ENCODE results near the gene SCAF4. TPM values are rescaled to one million over a fixed set of nuclear protein-coding genes. Genes with fewer than 3 reads are reported as not detected.

Gene SCAF4
- total and polyA plus RNA-seq, 2 of the 8 experiments (the other 6 are each of a cell fraction or from before 2014, with no cell fraction given), result 28.9 to 55.1 TPM

DNA sequence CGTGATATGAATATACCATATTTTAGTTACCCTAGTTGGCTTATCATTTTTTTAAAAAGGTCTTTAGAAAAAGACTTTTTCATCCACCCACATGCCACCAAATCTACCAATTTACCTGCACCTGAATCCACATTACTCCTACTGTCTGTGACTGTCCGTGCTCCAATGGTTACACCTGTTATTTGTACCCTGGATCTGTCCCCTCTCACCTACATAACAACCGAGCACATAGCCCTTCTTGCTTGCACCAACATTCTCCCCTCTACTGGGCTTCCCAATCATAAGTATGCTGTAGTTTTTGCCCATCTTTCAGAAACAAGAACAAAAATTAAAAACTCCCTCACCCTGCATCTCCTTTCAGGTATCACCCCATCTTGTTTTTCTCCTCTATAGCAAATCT lies 54.9 kb downstream of the SCAF4 start:
- Histone ChIP-seq H3K23ac (ENCODE audit: insufficient read length) (no peak overlapping the region), H3K79me2 (ENCODE audit: control insufficient read depth in 1 of 2, insufficient read depth in 2 of 2, low read length in 2 of 2) (no peaks in the 10 kb centered on the region), H3K9me3 (ENCODE audit: insufficient read depth in 2 of 2, low read depth in 1 of 2, low read length in 1 of 2) (no peaks in the 10 kb centered on the region), H3K36me3 (ENCODE audit: control insufficient read depth in 2 of 4, insufficient read depth in 4 of 4, low read length in 3 of 4) (peaks cover 0 to 37% (median 2%) of the 10 kb centered on the region in 4 experiments; a peak in 3 of 8 replicates), H3K23me2 (ENCODE audit: low read depth, low read length) (no peaks in the 10 kb centered on the region), H2AK5ac (ENCODE audit: low read depth, low read length) (no peak overlapping the region), H2BK12ac (ENCODE audit: low read depth, low read length) (no peak overlapping the region), H2AFZ (ENCODE audit: low read length) (no peak overlapping the region), H3K9ac (replicated peaks in 1 of 4; ENCODE audit: extremely low read depth in 1 of 4, low read depth in 3 of 4, low read length in 3 of 4) (no peak overlapping the region), H4K20me1 (replicated peaks in 1 of 2; ENCODE audit: control insufficient read depth in 1 of 2, insufficient read depth in 2 of 2, low read length in 2 of 2) (peaks cover 0 to 2% of the 10 kb centered on the region in 2 experiments), H2BK15ac (ENCODE audit: low read length) (no peak overlapping the region), H3K4me2 (ENCODE audit: insufficient read depth in 1 of 2, low read depth in 2 of 2, low read length in 2 of 2) (no peak overlapping the region), H3K27me3 (replicated peaks in 1 of 4; ENCODE audit: control insufficient read depth in 3 of 4, extremely low read depth in 1 of 4, insufficient read depth in 3 of 4, low read length in 3 of 4) (no peaks in the 10 kb centered on the region), H3K18ac (ENCODE audit: extremely low read depth, low read length) (no peak overlapping the region), H3K27ac (ENCODE audit: low read depth, low read length) (no peak overlapping the region), H4K5ac (ENCODE audit: insufficient read length, low read depth, low read length) (no peak overlapping the region), H2BK5ac (ENCODE audit: low read depth, low read length) (no peak overlapping the region), H3K4me3 (ENCODE audit: extremely low read depth in 1 of 4, insufficient read depth in 2 of 4, low read depth in 3 of 4, low read length in 4 of 4) (no peak overlapping the region), H3K14ac (ENCODE audit: insufficient read length) (no peak overlapping the region), H3K4me1 (replicated peaks in 1 of 4; ENCODE audit: control insufficient read depth in 3 of 4, insufficient read depth in 4 of 4, low read length in 3 of 4) (no peaks in the 10 kb centered on the region; a peak in 1 of 7 replicates), H3K4ac (replicated peaks; ENCODE audit: insufficient read length, low read depth, low read length) (no peak overlapping the region), H2BK120ac (replicated peaks; ENCODE audit: low read depth, low read length) (no peak overlapping the region), H4K8ac (ENCODE audit: extremely low read depth, insufficient read depth, low read length) (no peak overlapping the region), H2BK20ac (ENCODE audit: low read length) (no peak overlapping the region), H4K91ac (replicated peaks; ENCODE audit: insufficient read length, low read length) (no peak overlapping the region), H3K79me1 (ENCODE audit: low read depth, low read length) (no peaks in the 10 kb centered on the region), H3K56ac (replicated peaks; ENCODE audit: insufficient read length, low read depth, low read length) (no peak overlapping the region)
- WGBS, 2 experiments (ENCODE audit: extremely low coverage in 1 of 2, insufficient coverage in 1 of 2, insufficient read length in 1 of 2, insufficient replicate concordance in 2 of 2, low coverage in 1 of 2, low lambda C conversion rate in 2 of 2, missing lambda C conversion rate in 1 of 2), result 98% methylated on average over 3 of the region's 3 CpGs; no CpG with 5 or more reads in 1 of the 2 experiments
- ChIA-PET CTCF (ENCODE audit: partially characterized antibody) (no interaction called here), POLR2A (ENCODE audit: partially characterized antibody) (interaction anchor here (1.3 to 1.9 kb wide), 2 partner anchors 12 to 19 kb away, joined by 3 to 5 read pairs; no protein-coding TSS in a partner anchor)
- TF ChIP-seq CEBPB (IDR thresholded peaks at IDR 0.05; ENCODE audit: low read depth, low read length), result no peak
- TF ChIP-seq RBBP5 (IDR thresholded peaks at IDR 0.05; ENCODE audit: borderline replicate concordance, low read depth, low read length), result no peak
- no peak for TF ChIP-seq TAF1 (IDR thresholded peaks at IDR 0.05; ENCODE audit: low read depth, low read length)
- TF ChIP-seq BACH1 (IDR thresholded peaks at IDR 0.05; ENCODE audit: low read length), result no peak
- no peak for TF ChIP-seq EZH2 (IDR thresholded peaks at IDR 0.05; ENCODE audit: low read depth, low read length, severe bottlenecking)
- TF ChIP-seq POLR2AphosphoS5 (IDR thresholded peaks at IDR 0.05; ENCODE audit: low read depth, low read length), result peak; percentile 11; the same call in 1 of the 2 replicates
- DNase-seq (ENCODE audit: low read depth in 1 of 2, low spot score in 2 of 2), result no peak
- FAIRE-seq, result no peak
